GM18858 (cell line): ENCODE measurements around the gene FARSB.

Experiments used
- ATAC-seq: cut with Tn5 transposase; IDR thresholded peaks from one replicate; pipeline ENCODE4 v1.9.1; 2021; ENCODE audit not compliant: unreplicated experiment

Gene FARSB

GRCh38 chr2:222561817-222562645, 93.9 kb downstream of the FARSB start:
- peak; percentile 74 for ATAC-seq

- no peak for ATAC-seq
Measured at GRCh38 chr2:222561151-222561550, 94.7 kb downstream of the FARSB start.

GRCh38 chr2:222554517-222554916, 101.4 kb downstream of the FARSB start:
- no peak for ATAC-seq

GRCh38 chr2:222548992-222549391, 106.9 kb downstream of the FARSB start:
- ATAC-seq: no peak

- ATAC-seq: no peak
Measured at GRCh38 chr2:222547083-222547482, 108.8 kb downstream of the FARSB start.

- no peak for ATAC-seq
Measured at GRCh38 chr2:222545823-222546795, 109.8 kb downstream of the FARSB start.

GRCh38 chr2:222544661-222545060, 111.2 kb downstream of the FARSB start:
- no peak for ATAC-seq

- no peak for ATAC-seq
Measured at GRCh38 chr2:222538535-222538934, 117.4 kb downstream of the FARSB start.

- ATAC-seq: no peak
Measured at GRCh38 chr2:222535477-222535876, 120.4 kb downstream of the FARSB start.

- no peak for ATAC-seq
Measured at GRCh38 chr2:222532315-222532714, 123.6 kb downstream of the FARSB start.

- ATAC-seq: no peak
Measured at GRCh38 chr2:222526480-222527277, 129.2 kb downstream of the FARSB start.

- no peak for ATAC-seq
Measured at GRCh38 chr2:222525811-222526210, 130.1 kb downstream of the FARSB start.

- no peak for ATAC-seq
Measured at GRCh38 chr2:222523783-222524544, 131.9 kb downstream of the FARSB start.

- no peak for ATAC-seq
Measured at GRCh38 chr2:222522082-222522481, 133.8 kb downstream of the FARSB start.

- peak; percentile 76 for ATAC-seq
Measured at GRCh38 chr2:222521099-222521498, 134.8 kb downstream of the FARSB start.
